HepG2 (cell line): Measurements from ENCODE around the gene EEA1. TPM values are rescaled to one million over a fixed set of nuclear protein-coding genes. Genes with fewer than 3 reads are reported as not detected.

ENCODE experiments used
- ATAC-seq: fragments of 200-7000 bp; cut with Tn5 transposase; 3 replicates; pipeline ENCODE4 v1.9.1; 2020; ENCODE audit warnings: mild to moderate bottlenecking, moderate library complexity
- BruUV-seq: library from RNA; stranded (reverse); fragments of 400-500 nt; replicated peaks from 2 replicates; lab custom pipeline; 2021; lab: Mats Ljungman, UMichigan
- CTCF ChIA-PET: fragments of 300-600 bp; formaldehyde crosslinking; extraction: SDS; loops from one replicate; lab custom pipeline; 2021; ENCODE audit warnings: low total read pairs, inconsistent platforms, low intra/inter-chr PET ratio; lab: Yijun Ruan, JAX
- POLR2A ChIA-PET: fragments of 350-600 bp; sonication (Branson Sonifier 250); formaldehyde crosslinking; loops from one replicate; lab custom pipeline; 2020; ENCODE audit warnings: antibody characterized with exemption, inconsistent platforms; lab: Yijun Ruan, JAX
- DNase-seq: peaks from one replicate; pipeline ENCODE4 v3.0.0-alpha.2; 2015; ENCODE audit warnings: low spot score
- FAIRE-seq: peaks from 3 replicates; lab custom pipeline; 2011; peaks lifted over from hg19 to GRCh38; lab: Jason Lieb, UNC
- H2AFZ ChIP-seq: one replicate; pipeline ENCODE4 v1.6.1; 2011; ENCODE audit warnings: low read length, inconsistent platforms
- H3K27ac ChIP-seq: fragments of 300-600 bp; 3 replicates; pipeline ENCODE4 v1.8.0; 2011; ENCODE audit warnings: mixed run types, mild to moderate bottlenecking, mixed read lengths, low read length, inconsistent platforms; ENCODE audit not compliant: insufficient read depth; ENCODE audit errors: extremely low read length
- H3K27me3 ChIP-seq, 2 experiments: fragments of 200-600 bp in 1 of 2; 2 replicates in 1 of 2; 3 replicates in 1 of 2; pipeline versions ENCODE4 v1.6.0 to v1.8.0; 2011; ENCODE audit warnings: low read length in 2 of 2, mild to moderate bottlenecking in 2 of 2, moderate library complexity in 2 of 2, inconsistent platforms in 1 of 2; ENCODE audit not compliant: insufficient read depth in 2 of 2, control insufficient read depth in 1 of 2
- H3K36me3 ChIP-seq, 2 experiments: fragments of 200-600 bp in 1 of 2; replicated peaks in 1 of 2; 2 replicates in 1 of 2; 3 replicates in 1 of 2; pipeline versions ENCODE4 v1.5.1 to v1.8.0; 2011; ENCODE audit warnings: low read length in 2 of 2, inconsistent platforms in 1 of 2; ENCODE audit not compliant: insufficient read depth in 2 of 2, control insufficient read depth in 1 of 2
- H3K4me1 ChIP-seq: 2 replicates; pipeline ENCODE4 v1.5.1; 2012; ENCODE audit warnings: low read length, inconsistent platforms; ENCODE audit not compliant: insufficient read depth
- H3K4me2 ChIP-seq: 2 replicates; pipeline ENCODE4 v1.6.0; 2011; ENCODE audit warnings: low read depth, low read length, inconsistent platforms
- H3K4me3 ChIP-seq, 3 experiments: fragments of 200-600 bp in 1 of 3; sonication (generic), shearing (Covaris generic) in 1 of 3; replicated peaks in 1 of 3; 2 replicates each; pipeline ENCODE4 v1.5.1; 2011 to 2016; ENCODE audit warnings: low read length in 3 of 3, inconsistent platforms in 2 of 3, low read depth in 2 of 3, mild to moderate bottlenecking in 2 of 3, control low read depth in 1 of 3, mixed read lengths in 1 of 3; ENCODE audit not compliant: insufficient read depth in 1 of 3
- H3K79me2 ChIP-seq: one replicate; pipeline ENCODE4 v1.6.1; 2011; ENCODE audit warnings: low read length, inconsistent platforms; ENCODE audit not compliant: insufficient read depth
- H3K9ac ChIP-seq: 2 replicates; pipeline ENCODE4 v1.6.0; 2011; ENCODE audit warnings: mild to moderate bottlenecking, low read depth, low read length, inconsistent platforms; ENCODE audit not compliant: insufficient read depth
- H3K9me3 ChIP-seq: 2 replicates; pipeline ENCODE4 v1.5.1; 2012; ENCODE audit warnings: mild to moderate bottlenecking, low read length
- H4K20me1 ChIP-seq: 2 replicates; pipeline ENCODE4 v1.6.0; 2011; ENCODE audit warnings: inconsistent platforms, mild to moderate bottlenecking, low read length, moderate library complexity; ENCODE audit not compliant: insufficient read depth
- E2F1 ChIP-seq: sonication (generic); formaldehyde crosslinking; IDR thresholded peaks from 2 replicates; pipeline ENCODE4 v1.5.0; 2020; ENCODE audit warnings: missing genetic modification reagents
- EED ChIP-seq: sonication (generic); formaldehyde crosslinking; IDR thresholded peaks from 2 replicates; pipeline ENCODE4 v1.5.0; 2020; ENCODE audit warnings: mild to moderate bottlenecking, missing genetic modification reagents
- ESRRA ChIP-seq: sonication (generic); formaldehyde crosslinking; IDR thresholded peaks from 2 replicates; pipeline ENCODE4 v1.5.1; 2020; ENCODE audit warnings: mild to moderate bottlenecking, low read depth, missing genetic modification reagents
- GATA4 ChIP-seq: sonication (generic); IDR thresholded peaks from 2 replicates; pipeline ENCODE4 v1.6.1; 2016; ENCODE audit warnings: antibody characterized with exemption, low read depth, borderline replicate concordance
- HNRNPLL ChIP-seq: fragments of 200-400 bp; formaldehyde crosslinking; IDR thresholded peaks from 2 replicates; pipeline ENCODE4 v1.6.1; 2017; ENCODE audit warnings: mild to moderate bottlenecking, low read depth, low read length; ENCODE audit not compliant: poor library complexity, severe bottlenecking
- KAT2B ChIP-seq: fragments of 150-350 bp; IDR thresholded peaks from 2 replicates; pipeline ENCODE4 v1.6.1; 2014; ENCODE audit warnings: low read depth, low read length, borderline replicate concordance
- KDM1A ChIP-seq: IDR thresholded peaks from 2 replicates; pipeline ENCODE4 v1.6.1; 2016; ENCODE audit warnings: missing compliant biosample characterization
- MIXL1 ChIP-seq: IDR thresholded peaks from 2 replicates; pipeline ENCODE4 v1.6.1; 2016
- NAIF1 ChIP-seq: sonication (generic); formaldehyde crosslinking; IDR thresholded peaks from 2 replicates; pipeline ENCODE4 v1.5.0; 2020; ENCODE audit warnings: mild to moderate bottlenecking, missing genetic modification reagents, borderline replicate concordance
- SMYD3 ChIP-seq: sonication (generic); formaldehyde crosslinking; IDR thresholded peaks from 2 replicates; pipeline ENCODE4 v1.8.1; 2023; ENCODE audit warnings: mild to moderate bottlenecking, missing genetic modification reagents
- U2AF2 ChIP-seq: fragments of 200-400 bp; formaldehyde crosslinking; IDR thresholded peaks from 2 replicates; pipeline ENCODE4 v1.6.1; 2017; ENCODE audit warnings: low read depth, mild to moderate bottlenecking, low read length
- ZBTB8A ChIP-seq: sonication (generic); formaldehyde crosslinking; IDR thresholded peaks from 2 replicates; pipeline ENCODE4 v1.4.0; 2020; ENCODE audit warnings: mild to moderate bottlenecking, low read depth, missing genetic modification reagents, borderline replicate concordance
- ZFY ChIP-seq: sonication (generic); formaldehyde crosslinking; IDR thresholded peaks from 2 replicates; pipeline ENCODE4 v1.4.0; 2020; ENCODE audit warnings: missing genetic modification reagents
- ZNF281 ChIP-seq: sonication (generic); formaldehyde crosslinking; IDR thresholded peaks from 2 replicates; pipeline ENCODE4 v1.4.0; 2020; ENCODE audit warnings: missing genetic modification reagents, borderline replicate concordance
- ZNF496 ChIP-seq: sonication (generic); formaldehyde crosslinking; IDR thresholded peaks from 2 replicates; pipeline ENCODE4 v1.8.1; 2023; ENCODE audit warnings: mild to moderate bottlenecking, moderate library complexity, missing genetic modification reagents; ENCODE audit not compliant: insufficient replicate concordance
- ZSCAN9 ChIP-seq: IDR thresholded peaks from 2 replicates; pipeline ENCODE4 v1.6.1; 2016; ENCODE audit warnings: borderline replicate concordance
- WGBS: methylation state at CpG from one replicate; pipeline ENCODE4 v1.1.6; 2017; ENCODE audit warnings: low lambda C conversion rate; 5-methylcytosine and 5-hydroxymethylcytosine counted together
- in situ Hi-C: cut with HindIII; loops from 2 replicates; pipeline ENCODE4 v1.10.0; 2017; ENCODE audit warnings: low pct_unique_long_range_greater_than_20kb; ENCODE audit not compliant: extremely low pct_ligation_motif_present
- intact Hi-C: fragments of 100-400 bp; cut with micrococcal nuclease; formaldehyde crosslinking; loops from one replicate; pipeline ENCODE4 v1.10.0; 2022; ENCODE audit not compliant: unreplicated experiment
- polyA plus RNA-seq, 8 experiments: library from polyadenylated mRNA; depleted of rRNA in 3 of 8; stranded (reverse) in 7 of 8; unstranded in 1 of 8; fragments of >200 nt; fragmentation: Illumina TruSeq in 4 of 8; extraction: Trizol in 4 of 8; gene quantifications; 2 replicates each; pipeline versions ENCODE4 v1.2.1 to v1.2.3, GENCODE V29; 2011 to 2016; ENCODE audit warnings: low read depth in 4 of 8, missing spikeins in 1 of 8, mixed read lengths in 1 of 8; ENCODE audit not compliant: insufficient read depth in 1 of 8
- total RNA-seq, 5 experiments: library from RNA; depleted of rRNA; stranded (reverse); fragments of >200 nt; fragmentation: Illumina TruSeq; extraction: Trizol; gene quantifications; 2 replicates each; pipeline ENCODE4 v1.2.3, GENCODE V29; 2016; ENCODE audit warnings: low read depth in 1 of 5
- TF ChIP-seq, protein P1 (sequence below): sonication (generic); formaldehyde crosslinking; IDR thresholded peaks from 2 replicates; pipeline ENCODE4 v1.8.0; 2022; ENCODE audit warnings: missing genetic modification reagents, mild to moderate bottlenecking, moderate library complexity, borderline replicate concordance

The EEA1 gene
- total and polyA plus RNA-seq, 2 of the 13 experiments (the other 11 are each of a cell fraction or from before 2014, with no cell fraction given) = 5.0 to 19.3 TPM

DNA sequence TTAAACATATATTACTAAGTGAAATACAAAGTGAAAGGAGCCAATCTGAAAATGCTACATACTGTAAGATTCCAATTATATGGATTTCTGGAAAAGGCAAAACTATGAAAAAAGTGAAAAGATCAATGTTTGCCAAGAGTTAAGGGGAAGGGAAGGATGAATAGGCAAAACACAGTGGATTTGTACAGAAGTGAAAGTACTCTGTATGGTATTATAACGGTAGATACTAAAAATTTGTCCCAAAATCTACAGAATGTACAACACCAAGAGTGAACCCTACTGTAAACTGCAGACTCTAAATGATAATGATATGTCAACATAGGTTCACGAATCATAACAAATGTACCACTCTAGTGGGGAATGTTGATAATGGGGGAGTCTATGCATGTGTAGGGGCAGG is 17.8 kb downstream of the EEA1 start:
- in situ Hi-C loops = no loop called here
- no peak overlapping the region for H3K4me2 ChIP-seq
- intact Hi-C loops = no loop called here
- TF ChIP-seq E2F1 (no peak), HNRNPLL (no peak), ZBTB8A (CRISPR knock-in tag) (no peak), KAT2B (no peak), ESRRA (CRISPR knock-in tag) (no peak), ZNF281 (CRISPR knock-in tag) (no peak), U2AF2 (no peak), ZSCAN9 (CRISPR knock-in tag) (no peak), ZNF496 (CRISPR knock-in tag) (no peak), EED (no peak), NAIF1 (CRISPR knock-in tag) (no peak), MIXL1 (no peak), SMYD3 (no peak), GATA4 (no peak), KDM1A (CRISPR knock-in tag) (no peak), ZFY (CRISPR knock-in tag) (no peak)
- TF ChIP-seq, protein P1, sequence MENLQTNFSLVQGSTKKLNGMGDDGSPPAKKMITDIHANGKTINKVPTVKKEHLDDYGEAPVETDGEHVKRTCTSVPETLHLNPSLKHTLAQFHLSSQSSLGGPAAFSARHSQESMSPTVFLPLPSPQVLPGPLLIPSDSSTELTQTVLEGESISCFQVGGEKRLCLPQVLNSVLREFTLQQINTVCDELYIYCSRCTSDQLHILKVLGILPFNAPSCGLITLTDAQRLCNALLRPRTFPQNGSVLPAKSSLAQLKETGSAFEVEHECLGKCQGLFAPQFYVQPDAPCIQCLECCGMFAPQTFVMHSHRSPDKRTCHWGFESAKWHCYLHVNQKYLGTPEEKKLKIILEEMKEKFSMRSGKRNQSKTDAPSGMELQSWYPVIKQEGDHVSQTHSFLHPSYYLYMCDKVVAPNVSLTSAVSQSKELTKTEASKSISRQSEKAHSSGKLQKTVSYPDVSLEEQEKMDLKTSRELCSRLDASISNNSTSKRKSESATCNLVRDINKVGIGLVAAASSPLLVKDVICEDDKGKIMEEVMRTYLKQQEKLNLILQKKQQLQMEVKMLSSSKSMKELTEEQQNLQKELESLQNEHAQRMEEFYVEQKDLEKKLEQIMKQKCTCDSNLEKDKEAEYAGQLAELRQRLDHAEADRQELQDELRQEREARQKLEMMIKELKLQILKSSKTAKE (CRISPR knock-in tag) = no peak
- ATAC-seq (no peak), DNase-seq (no peak), FAIRE-seq (no peak)
- H3K27ac ChIP-seq = no peak overlapping the region
- ChIA-PET POLR2A (interaction anchor here (1.0 kb wide), 1 partner anchor 18 kb away, joined by 3 read pairs; no protein-coding TSS in a partner anchor), CTCF (no interaction called here)
- no peak overlapping the region for H3K4me3 ChIP-seq
- H3K27me3 ChIP-seq = no peaks in the 10 kb centered on the region
- peaks cover 9% of the 10 kb centered on the region; the same call in 1 of the 2 replicates for H3K9me3 ChIP-seq
- WGBS = 95% methylated on average over 2 of the region's 2 CpGs
- H3K9ac ChIP-seq = no peak overlapping the region
- no TSS peak for BruUV-seq
- no peak overlapping the region for H2AFZ ChIP-seq
- no peaks in the 10 kb centered on the region; a peak in 1 of 5 replicates for H3K36me3 ChIP-seq
- no peaks in the 10 kb centered on the region for H4K20me1 ChIP-seq
- peaks cover 85% of the 10 kb centered on the region for H3K79me2 ChIP-seq
- H3K4me1 ChIP-seq = no peaks in the 10 kb centered on the region
